WTC11 (cell line): ENCODE results near the gene ANO9.

Experiments used
- ATF2 ChIP-seq: sonication (generic); formaldehyde crosslinking; IDR thresholded peaks from 2 replicates; pipeline ENCODE4 v1.8.1; 2022; ENCODE audit warnings: low read depth, missing genetic modification reagents, borderline replicate concordance
- CTCF ChIP-seq: fragments of 200-600 bp; IDR thresholded peaks from 2 replicates; pipeline ENCODE4 v1.8.0; 2022; ENCODE audit warnings: antibody characterized with exemption
- MAX ChIP-seq: sonication (generic); formaldehyde crosslinking; IDR thresholded peaks from 2 replicates; pipeline ENCODE4 v1.8.0; 2022; ENCODE audit warnings: mild to moderate bottlenecking, missing genetic modification reagents
- USF1 ChIP-seq: sonication (generic); formaldehyde crosslinking; IDR thresholded peaks from 2 replicates; pipeline ENCODE4 v1.8.0; 2022; ENCODE audit warnings: mild to moderate bottlenecking, missing genetic modification reagents
- ZBTB21 ChIP-seq: sonication (generic); formaldehyde crosslinking; IDR thresholded peaks from 2 replicates; pipeline ENCODE4 v1.8.1; 2023; ENCODE audit warnings: mild to moderate bottlenecking, missing genetic modification reagents, borderline replicate concordance

GRCh38 chr11:473415-473814, 31.6 kb upstream of the ANO9 start:
- no peak for TF ChIP-seq MAX (CRISPR knock-in tag)
- TF ChIP-seq ZBTB21 (CRISPR knock-in tag): no peak
- TF ChIP-seq CTCF: no peak
- no peak for TF ChIP-seq ATF2
- no peak for TF ChIP-seq USF1
